GM19467 (cell line): ENCODE measurements around the gene ADH4.
"Not testable (repeated sequence)": the region's sequence is repeated elsewhere in the genome, so short reads cannot be mapped to it uniquely, and the experiment has no call there.

ENCODE experiments used
- ATAC-seq: cut with Tn5 transposase; IDR thresholded peaks from one replicate; pipeline ENCODE4 v1.9.1; 2021; ENCODE audit warnings: mild to moderate bottlenecking, moderate library complexity; ENCODE audit not compliant: unreplicated experiment

ADH4 gene

DNA sequence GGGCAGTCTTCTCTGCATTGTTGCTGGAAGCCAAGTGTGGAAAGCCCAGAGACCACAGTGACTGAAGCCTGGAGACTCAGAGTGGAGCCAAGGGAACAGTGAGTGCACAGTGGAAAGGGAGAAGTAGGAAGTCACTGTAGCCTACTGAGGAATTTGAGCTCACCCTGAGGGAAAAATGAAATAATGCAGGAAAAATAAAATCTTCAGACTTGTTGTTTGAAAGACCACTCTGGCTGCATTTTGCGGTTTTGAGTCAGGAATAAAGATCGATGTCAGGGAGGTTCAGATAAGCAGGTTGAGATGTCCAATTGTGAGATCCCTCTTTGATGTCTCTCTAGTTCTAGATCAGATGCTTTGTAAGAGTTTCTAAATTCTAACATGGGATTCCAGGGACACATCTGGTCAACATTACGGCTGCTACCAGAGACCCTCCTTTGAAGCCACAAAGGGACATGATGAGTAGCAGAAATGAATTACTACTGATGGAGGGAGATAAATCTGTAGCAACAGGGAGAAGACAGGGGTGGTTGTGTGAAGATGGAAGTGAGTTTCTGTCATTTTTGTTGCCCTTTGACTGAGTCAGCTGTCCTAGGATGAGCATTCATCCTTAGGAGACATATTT lies 8.4 kb downstream of the ADH4 start:
- no peak for ATAC-seq

DNA sequence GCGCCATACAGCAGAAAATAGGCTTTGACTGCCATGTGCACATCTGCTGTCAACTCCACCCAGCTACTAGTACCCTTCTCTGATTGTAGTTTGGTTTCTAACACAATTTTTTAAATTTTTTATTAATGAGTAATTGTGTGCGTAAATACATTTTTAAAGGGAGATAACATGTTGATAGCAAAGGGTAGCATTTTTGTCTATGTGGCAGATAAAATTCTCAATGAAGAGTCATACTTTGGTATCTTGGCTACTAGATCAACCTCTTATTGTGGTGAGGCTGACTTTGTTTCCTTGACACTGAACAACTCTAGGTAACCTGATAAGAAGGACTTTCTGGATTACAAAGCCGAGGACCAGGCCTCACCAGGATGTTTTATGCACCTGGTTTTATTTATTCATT lies 9.5 kb downstream of the ADH4 start:
- ATAC-seq = no peak

DNA sequence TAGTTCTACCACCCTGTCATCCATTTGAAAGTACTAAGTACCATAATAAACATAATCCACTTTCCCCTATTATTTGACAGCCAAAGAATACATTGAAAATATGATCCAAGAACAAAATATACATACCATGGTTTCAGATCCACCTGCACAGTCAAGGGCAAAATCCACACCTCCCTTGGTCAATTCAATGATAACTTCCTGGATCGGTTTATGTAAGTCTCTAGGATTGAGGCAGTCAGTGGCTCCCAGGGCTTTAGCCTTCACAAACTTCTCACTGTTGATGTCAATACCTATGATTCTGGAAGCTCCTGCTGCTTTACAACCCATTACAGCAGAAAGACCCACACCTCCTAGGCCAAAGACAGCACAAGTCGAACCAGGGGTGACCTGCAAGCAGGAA lies 12.7 kb downstream of the ADH4 start:
- ATAC-seq = no peak

DNA sequence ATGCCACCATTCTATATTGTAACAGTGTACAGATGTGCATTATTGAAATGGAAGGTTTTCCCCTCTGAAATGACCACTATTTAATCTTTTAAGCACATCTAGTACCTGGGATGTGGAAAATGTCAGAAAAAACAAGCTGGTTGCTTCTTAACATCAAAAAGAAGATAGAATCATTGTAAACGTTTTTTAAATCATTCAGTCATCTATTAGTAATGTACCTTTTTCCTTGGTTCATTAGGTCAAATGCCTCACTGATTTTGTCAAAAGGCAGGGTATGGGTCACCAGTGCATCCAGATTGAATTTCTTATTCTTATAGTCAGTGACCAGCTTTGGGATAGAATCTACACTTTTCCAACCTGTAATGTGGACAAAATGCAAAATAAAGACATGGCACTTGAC lies 17.7 kb downstream of the ADH4 start:
- no peak for ATAC-seq

DNA sequence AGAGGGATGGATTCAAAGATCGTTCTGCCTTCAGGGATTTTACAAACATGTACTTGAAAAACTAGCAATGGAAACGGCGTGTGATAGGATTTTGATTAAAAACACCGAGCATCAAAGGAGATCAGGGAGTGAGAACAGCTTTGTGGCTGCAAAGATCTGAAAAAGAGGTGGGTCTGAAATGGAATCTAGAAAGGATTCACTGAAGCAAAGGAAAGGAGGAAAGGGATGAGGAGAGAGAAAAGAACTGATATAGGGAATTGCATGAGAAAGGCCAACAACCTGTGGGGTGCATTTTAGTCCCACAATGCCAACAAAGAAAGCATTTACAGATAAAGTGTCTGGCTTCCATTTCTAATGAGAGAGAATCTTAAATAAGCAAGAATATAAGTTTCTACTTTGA lies 23.1 kb downstream of the ADH4 start:
- no peak for ATAC-seq

DNA sequence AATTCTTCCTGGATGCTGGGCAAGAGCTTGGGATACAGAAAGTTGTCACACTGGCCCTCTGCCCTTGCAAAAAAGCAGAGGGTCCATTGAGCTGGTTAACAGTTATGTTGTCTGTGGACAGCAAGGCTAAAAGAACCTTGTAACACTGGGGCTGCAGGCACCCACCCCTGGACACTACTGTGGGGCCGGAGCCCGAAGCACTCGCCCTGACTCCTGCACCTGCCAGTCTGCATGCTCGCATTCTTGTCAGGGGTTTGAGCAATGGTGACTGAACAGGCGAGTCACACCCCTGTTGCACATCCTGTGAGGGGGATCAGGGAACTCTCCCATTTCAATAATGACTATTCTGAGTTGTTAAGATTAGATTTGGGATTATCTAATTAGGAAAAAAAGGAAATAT lies 23.6 kb downstream of the ADH4 start:
- no peak for ATAC-seq

DNA sequence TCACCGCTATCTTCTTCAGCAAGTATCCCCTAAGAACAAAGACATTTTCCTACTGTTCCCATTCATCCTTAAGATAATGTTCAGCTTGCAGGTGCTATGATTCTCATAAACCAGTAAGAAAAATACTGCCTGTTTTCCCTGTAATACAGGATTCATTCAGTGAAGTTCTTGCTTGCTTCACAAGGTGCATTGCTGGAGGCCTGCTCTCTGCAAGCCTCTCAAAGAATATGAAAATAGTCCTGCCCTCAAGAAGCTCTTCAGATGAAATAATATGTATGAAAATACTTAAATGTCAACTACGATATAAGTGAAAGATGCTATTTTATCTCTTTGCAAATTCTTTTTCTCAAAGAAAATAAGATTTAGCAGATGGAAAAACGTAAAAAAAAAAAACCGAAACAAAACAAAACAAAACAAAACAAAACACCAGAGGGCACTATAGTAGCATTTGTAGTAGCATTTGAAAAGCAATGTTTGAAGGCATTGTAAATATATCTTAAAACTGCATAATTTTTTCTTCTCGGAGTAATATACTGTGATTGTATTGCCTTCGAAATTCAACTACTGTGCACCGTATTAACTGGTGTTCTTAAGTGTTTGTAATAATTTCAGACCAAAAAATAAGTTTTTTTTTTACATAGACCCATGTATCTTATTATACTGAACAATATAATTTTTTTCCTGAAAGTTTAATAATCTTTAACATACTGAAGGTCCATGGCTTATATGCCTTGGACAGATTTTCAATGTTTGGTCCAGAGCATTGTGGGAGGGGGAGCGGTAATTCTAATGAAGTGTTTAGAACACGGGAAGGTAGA lies 26.0 kb downstream of the ADH4 start:
- ATAC-seq = no peak

DNA sequence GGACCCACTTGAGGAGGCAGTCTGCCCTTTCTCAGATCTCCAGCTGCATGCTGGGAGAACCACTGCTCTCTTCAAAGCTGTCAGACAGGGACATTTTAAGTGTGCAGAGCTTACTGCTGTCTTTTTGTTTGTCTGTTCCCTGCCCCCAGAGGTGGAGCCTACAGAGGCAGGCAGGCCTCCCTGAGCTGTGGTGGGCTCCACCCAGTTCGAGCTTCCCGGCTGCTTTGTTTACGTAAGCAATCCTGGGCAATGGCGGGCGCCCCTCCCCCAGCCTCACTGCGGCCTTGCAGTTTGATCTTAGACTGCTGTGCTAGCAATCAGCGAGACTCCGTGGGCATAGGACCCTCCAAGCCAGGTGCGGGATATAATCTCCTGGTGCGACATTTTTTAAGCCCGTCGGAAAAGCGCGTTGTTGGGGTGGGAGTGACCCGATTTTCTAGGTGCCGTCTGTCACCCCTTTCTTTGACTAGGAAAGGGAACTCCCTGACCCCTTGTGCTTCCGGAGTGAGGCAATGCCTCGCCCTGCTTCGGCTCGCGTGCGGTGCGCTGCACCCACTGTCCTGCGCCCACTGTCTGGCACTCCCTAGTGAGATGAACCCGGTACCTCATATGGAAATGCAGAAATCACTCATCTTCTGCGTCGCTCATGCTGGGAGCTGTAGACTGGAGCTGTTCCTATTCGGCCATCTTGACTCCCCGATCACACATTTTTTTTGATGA lies 26.8 kb downstream of the ADH4 start:
- ATAC-seq = not testable (repeated sequence)

DNA sequence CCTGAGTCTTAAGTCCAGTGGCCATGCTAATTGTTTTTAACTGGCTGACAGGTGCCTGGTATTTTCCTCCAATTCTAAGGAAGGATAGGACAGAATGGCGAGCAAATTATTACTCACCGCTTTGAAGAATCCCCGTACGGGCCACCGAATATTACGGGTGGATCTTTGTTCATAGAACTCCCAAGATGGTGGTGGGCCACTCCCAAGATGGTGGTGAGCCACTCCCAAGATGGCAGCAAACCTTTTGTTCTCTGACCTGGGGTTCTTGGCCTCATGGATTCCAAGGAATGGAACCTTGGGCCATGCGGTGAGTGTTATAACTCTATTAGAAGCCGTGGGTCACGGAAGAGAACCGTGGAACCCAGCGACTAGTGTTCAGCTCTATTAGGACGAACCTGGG lies 34.8 kb downstream of the ADH4 start:
- not testable (repeated sequence) for ATAC-seq

DNA sequence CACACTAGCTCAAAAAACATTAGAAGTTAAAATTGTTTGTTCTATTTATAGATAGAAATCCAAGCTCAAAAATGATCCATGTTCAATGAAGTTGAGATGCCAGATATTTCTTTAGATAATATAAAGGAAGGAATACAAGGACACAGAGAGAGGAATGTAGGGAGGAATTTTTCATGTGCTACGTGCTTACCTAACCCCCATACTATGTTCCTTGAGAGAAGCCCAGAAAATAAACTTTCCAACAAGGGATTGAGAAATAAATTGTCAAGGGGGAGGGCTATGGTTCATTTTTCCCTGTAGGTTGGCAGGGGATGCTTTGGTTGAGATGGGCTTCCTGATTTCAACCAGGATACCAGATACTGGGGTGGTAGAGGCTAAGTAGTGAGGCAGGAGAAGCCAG lies 39.9 kb downstream of the ADH4 start:
- no peak for ATAC-seq

DNA sequence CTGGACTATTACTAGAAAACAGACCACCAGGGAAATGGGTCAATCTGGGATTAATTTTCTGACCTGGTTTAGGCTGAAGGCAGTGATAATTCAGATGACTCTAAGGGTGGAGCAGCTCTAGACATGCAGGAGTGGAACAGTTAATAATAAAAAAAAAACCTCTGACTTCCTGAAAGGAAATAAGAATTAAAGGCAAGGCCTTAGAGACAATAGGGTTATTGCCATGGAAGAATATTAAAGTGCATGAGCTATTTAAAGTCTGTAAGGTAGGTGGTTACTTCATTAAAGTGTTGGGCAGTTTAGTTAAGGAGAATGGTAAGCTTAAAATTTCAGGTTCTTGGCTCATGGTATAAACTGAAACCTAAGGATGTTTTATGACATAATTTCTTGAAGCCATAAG lies 40.9 kb downstream of the ADH4 start:
- ATAC-seq = no peak

DNA sequence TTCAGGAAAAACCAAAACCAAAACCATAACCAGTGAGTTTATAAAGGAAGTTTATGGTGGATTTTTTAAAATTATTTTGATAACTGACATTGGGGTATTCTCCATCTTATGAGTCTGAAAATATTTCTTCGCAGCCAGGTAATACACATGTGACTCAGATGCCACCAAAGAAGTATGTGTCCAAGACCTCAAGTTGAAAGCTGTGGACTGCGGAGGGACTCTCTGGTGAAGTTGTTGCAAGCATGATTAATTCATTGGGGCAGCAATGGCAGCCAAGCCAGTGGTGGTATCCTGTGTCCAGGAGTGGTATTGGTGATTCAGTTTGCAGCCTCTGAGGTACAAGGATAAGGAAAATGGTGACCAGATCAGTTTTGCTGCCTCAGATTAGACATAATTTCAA lies 41.5 kb downstream of the ADH4 start:
- ATAC-seq = no peak

DNA sequence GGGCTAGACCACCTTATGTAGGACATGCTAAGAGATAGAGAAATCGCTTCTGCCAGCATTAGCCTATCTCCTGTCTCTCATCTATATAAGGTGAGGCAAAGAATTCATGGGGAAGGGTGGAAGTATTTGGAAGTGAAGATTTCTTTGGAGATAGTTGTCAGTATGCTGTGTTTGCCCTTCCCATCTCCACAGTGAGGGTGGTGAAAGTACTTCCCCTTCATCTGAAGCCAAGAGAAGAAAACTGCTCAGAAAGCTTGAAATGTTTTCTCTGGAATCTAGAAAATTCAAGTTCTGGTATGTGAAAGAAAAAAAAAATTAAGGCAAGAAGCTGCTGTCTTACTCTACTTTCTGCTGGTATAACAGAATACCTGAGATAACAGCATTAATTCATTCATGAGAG lies 43.2 kb downstream of the ADH4 start:
- ATAC-seq = no peak

DNA sequence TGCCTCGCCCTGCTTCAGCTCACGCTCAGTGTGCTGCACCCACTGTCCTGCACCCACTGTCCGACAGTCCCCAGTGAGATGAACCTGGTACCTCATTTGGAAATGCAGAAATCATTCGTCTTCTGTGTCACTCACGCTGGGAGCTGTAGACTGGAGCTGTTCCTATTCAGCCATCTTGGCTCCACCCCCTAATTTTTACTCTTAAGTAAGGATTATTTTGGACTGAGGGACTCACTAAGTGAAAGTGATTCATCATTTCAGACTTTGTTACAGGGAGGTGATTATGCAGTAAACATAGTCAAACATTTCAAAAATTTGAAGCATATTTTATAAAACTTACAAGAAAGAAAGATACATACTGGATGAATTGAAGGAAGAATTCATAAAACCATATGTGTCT lies 44.3 kb downstream of the ADH4 start:
- not testable (repeated sequence) for ATAC-seq

DNA sequence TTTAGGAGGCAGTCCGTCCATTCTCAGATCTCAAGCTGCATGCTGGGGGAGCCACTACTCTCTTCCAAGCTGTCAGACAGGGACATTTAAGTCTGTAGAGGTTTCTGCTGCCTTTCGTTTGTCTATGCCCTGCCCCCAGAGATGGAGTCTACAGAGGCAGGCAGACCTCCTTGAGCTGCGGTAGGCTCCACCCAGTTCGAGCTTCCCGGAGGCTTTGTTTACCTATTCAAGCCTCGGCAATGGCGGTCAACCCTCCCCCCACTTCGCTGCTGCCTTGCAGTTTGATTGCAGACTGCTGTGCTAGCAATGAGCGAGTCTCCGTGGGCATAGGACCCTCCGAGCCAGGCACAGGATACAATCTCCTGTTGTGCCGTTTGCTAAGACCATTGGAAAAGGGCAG lies 44.8 kb downstream of the ADH4 start:
- no peak for ATAC-seq

DNA sequence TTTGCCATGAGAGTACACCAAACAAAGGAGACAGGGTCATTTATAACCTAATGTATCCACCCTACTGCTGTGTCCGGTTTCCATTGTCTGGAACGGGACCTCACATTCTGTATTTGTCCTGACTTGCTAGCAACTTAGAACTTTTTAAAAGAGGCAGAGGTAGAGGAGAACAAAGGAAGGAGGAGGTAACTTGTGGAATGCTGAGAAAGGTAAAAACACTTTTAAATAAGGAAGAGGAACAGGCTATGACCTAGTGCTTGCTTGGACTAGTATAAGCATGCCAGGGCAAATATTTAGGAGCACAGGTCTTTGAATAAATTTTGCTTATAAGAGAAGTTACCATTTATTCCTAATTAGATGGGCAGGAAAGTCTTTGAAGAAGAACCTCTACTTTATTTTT lies 52.3 kb downstream of the ADH4 start:
- ATAC-seq = not testable (repeated sequence)

DNA sequence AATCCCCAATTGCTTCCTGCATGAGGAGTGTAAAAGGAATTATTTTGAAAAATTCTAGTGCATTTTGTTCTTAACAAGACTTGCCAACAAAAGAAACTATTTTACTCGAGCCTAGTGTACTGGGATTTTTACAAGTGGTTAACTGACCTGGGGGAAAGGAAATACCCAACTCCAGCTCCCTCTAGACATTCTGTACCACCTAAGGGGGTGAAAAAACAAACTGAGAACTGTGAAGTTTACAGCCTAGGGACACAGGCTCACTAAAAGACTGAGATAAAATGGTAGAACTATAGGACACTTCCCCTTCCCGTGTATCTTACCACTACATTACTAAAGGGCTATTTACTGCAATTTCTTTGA lies 52.9 kb downstream of the ADH4 start:
- no peak for ATAC-seq

DNA sequence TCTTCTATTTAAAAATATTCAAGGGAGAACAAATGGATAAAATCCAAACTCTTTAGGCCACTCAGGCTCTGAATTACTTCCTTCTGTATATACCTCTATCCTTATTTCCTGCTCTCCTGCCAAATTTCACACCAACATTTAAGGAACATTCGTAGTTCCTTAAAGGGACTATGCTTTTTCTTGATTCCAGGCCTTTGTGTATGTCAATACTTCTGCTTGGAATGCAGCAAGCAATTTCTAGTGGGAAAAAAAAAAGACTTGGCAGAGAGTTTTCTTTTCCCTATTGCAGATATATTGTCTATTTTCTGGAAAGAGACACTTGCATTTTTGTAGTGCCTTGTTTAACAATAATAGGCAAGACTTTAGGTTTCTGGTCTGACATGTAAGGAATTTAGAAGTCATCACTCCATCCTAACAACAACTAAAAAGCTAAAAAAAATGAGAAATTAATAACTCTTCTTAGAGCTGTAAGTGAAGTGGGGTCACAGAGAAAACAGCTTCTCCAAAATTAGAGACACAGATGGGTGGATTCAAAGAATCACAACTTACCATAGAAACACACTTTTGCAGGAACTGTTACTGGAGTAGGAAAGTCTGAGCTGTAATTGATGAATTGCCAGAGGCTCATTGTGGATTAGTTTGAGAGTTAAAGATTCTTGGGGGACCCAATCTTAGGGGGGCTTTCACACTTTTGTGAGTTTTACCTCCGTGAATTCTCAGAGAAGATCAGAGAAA lies 53.4 kb downstream of the ADH4 start:
- no peak for ATAC-seq

DNA sequence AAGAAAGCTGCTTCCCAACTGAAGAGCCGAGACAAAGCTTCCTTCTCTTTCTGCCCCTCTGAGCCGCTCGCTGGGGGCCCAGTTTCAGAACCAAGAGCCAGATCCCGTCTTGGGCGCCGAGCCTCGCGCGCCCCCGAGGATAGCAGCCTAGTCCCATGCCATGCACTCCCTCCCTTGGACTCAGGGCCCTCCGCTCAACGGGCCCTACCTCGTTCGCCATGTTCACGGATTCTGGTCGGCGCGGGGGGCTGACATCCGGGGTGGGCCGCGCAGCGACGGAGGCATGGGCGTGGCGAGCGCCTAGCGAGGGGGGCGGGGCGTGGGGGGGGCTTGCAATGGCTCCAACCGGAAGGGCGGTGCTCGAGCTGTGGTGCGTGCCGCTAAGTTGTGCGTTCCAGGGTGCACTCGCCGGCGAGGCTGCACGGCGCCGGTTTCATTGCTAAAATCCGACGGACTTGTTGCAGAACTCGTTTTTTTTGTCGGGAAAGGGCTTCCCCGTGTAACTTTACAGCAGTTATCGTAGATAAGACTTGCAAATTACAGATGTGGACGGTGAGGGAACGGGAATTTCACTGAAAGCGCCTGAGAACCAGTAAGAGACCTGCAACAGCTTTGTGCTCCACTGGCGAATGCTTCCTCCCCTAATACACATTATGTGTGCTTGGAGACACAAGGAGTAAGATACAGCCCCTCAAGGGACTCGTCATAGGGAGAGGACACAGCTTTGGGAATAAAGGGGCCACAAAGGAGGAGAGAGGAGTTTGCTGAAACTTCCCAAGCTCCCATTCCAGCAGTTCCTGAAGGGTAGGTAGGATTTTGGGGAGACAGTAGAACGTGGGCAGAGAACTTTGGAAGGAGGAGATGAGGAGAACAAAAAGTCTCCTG lies 55.4 kb downstream of the ADH4 start, which contains the start of gene ADH5:
ADH5 (minus strand) TSS at position 308 of the 885 bp plus-strand sequence; CDS start at position 220, 88 bp downstream.
- peak; percentile 82 for ATAC-seq

DNA sequence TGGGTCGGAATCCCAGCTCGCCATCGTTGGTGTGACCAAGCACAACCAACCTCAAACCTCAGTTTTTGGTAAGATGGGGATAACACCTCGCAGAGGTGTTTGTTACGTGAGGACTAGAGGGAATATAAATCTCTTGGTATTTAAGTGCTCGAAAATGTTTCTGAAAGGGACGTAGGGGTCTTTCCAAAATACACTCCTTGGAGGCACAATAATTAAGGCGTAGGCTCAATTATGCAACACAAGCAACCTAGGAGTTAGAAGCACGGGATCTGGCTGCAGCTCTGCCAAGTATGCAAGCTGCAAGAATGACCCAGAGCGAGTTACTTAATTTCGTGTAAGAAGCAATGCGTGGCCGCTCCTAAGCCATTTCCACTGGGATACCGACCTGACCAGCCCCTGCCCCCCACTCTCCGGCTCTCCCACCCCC lies 56.1 kb downstream of the ADH4 start:
- ATAC-seq = peak; percentile 30
